Measurements from ENCODE around the gene KCNS3.

DNA sequence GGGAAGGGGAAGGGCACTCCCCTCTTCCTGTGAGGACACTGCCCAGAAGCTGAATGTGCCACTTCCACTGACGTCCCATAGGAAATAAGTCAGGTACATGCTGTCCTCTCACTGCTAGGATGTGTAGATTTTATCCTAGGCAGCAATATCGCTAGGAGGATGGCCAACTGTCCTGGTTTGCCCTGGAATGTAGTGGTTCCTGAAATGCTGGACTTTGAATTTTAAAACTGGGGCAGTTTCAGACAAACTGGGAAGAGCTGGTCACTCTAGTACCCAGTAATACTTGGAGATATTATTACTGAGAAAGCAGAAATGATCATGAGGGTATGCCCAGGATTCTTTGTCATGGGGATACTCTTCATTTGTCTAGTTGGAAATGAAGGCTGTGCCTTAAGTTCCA is 5.4 kb upstream of the KCNS3 start:
- TF ChIP-seq, protein P1, sequence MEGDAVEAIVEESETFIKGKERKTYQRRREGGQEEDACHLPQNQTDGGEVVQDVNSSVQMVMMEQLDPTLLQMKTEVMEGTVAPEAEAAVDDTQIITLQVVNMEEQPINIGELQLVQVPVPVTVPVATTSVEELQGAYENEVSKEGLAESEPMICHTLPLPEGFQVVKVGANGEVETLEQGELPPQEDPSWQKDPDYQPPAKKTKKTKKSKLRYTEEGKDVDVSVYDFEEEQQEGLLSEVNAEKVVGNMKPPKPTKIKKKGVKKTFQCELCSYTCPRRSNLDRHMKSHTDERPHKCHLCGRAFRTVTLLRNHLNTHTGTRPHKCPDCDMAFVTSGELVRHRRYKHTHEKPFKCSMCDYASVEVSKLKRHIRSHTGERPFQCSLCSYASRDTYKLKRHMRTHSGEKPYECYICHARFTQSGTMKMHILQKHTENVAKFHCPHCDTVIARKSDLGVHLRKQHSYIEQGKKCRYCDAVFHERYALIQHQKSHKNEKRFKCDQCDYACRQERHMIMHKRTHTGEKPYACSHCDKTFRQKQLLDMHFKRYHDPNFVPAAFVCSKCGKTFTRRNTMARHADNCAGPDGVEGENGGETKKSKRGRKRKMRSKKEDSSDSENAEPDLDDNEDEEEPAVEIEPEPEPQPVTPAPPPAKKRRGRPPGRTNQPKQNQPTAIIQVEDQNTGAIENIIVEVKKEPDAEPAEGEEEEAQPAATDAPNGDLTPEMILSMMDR (IDR thresholded peaks at IDR 0.05) = no peak
- TF ChIP-seq EZH2 (IDR thresholded peaks at IDR 0.05) (no peak), EZH2phosphoT487 (IDR thresholded peaks at IDR 0.05) (no peak)

Data from neural progenitor cell (in vitro differentiated cells).